ENCODE measurements around the gene CATSPERE.

The CATSPERE gene

GRCh38 chr1:244451951-244452795, 8.9 kb upstream of the CATSPERE start:
- DNase-seq (ENCODE audit: low spot score) = peak; percentile 95
- TF ChIP-seq, protein P1, sequence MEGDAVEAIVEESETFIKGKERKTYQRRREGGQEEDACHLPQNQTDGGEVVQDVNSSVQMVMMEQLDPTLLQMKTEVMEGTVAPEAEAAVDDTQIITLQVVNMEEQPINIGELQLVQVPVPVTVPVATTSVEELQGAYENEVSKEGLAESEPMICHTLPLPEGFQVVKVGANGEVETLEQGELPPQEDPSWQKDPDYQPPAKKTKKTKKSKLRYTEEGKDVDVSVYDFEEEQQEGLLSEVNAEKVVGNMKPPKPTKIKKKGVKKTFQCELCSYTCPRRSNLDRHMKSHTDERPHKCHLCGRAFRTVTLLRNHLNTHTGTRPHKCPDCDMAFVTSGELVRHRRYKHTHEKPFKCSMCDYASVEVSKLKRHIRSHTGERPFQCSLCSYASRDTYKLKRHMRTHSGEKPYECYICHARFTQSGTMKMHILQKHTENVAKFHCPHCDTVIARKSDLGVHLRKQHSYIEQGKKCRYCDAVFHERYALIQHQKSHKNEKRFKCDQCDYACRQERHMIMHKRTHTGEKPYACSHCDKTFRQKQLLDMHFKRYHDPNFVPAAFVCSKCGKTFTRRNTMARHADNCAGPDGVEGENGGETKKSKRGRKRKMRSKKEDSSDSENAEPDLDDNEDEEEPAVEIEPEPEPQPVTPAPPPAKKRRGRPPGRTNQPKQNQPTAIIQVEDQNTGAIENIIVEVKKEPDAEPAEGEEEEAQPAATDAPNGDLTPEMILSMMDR (conservative IDR thresholded peaks at IDR 0.05; ENCODE audit: low read depth) = peak; percentile 77
- H3K27ac ChIP-seq = peak overlapping the region; percentile 96
- ChIA-PET CTCF (interaction anchor here (0.6 to 0.7 kb wide), 3 partner anchors 16 to 753 kb away, joined by 3 to 6 read pairs (median 4); no protein-coding TSS in a partner anchor), POLR2A (ENCODE audit: low non-redundant PET) (no interaction called here)

GRCh38 chr1:244454412-244454811, 6.7 kb upstream of the CATSPERE start:
- TF ChIP-seq, protein P1 (conservative IDR thresholded peaks at IDR 0.05; ENCODE audit: low read depth) = no peak
- no peak overlapping the region for H3K27ac ChIP-seq
- no peak for DNase-seq (ENCODE audit: low spot score)
- ChIA-PET CTCF (no interaction called here), POLR2A (ENCODE audit: low non-redundant PET) (no interaction called here)

DNA sequence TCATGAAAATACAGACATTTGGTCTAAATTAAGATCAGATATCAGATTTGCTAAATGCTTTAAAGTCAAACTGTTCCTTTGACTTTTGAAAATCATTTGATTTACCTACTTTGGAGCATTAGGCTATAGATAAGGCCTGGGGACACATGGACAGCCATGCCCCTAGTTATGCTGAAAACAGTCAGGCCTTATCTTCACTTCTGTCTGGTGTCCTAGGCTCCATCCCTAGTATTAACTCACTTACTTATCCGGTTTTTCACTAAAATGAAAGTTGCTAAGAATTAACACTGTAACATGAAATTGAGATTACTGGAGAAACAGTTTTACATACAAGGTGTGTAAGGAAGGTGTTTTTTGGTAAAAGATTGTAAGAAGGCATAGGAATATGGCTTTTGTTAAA, 4.5 kb upstream of the CATSPERE start:
- POLR2A ChIA-PET (ENCODE audit: low non-redundant PET) = no interaction called here
- TF ChIP-seq, protein P1 (conservative IDR thresholded peaks at IDR 0.05; ENCODE audit: low read depth) = no peak
- DNase-seq (ENCODE audit: low spot score) = no peak
- H3K27ac ChIP-seq = no peak overlapping the region
- CTCF ChIA-PET = no interaction called here

- H3K27ac ChIP-seq = no peak overlapping the region
- DNase-seq (ENCODE audit: low spot score) = no peak
- TF ChIP-seq, protein P1 (conservative IDR thresholded peaks at IDR 0.05; ENCODE audit: low read depth) = no peak
- CTCF ChIA-PET = no interaction called here
- POLR2A ChIA-PET (ENCODE audit: low non-redundant PET) = no interaction called here
Observed at GRCh38 chr1:244458781-244459180, 2.3 kb upstream of the CATSPERE start.

DNA sequence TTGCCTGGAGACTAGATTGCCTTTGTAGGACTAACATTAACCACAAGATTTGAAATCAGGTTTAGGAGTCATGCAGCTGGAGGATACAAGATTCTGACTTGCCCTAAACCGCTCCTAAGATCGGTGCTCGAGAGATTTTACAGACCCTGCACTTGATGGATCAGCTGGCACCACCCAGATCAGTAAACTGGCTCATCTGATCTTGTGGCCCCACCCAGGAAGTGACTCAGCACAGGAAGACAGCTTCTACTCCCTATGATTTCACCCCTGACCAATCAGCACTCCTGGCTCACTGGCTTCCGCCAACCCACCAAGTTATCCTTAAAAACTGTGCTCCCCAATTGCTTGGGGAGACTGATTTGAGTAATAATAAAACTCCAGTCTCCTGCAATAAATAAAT, 876 bp upstream of the CATSPERE start:
- DNase-seq (ENCODE audit: low spot score) = no peak
- TF ChIP-seq, protein P1 (conservative IDR thresholded peaks at IDR 0.05; ENCODE audit: low read depth) = no peak
- POLR2A ChIA-PET (ENCODE audit: low non-redundant PET) = no interaction called here
- peak overlapping the region; percentile 73 for H3K27ac ChIP-seq
- CTCF ChIA-PET = no interaction called here

DNA sequence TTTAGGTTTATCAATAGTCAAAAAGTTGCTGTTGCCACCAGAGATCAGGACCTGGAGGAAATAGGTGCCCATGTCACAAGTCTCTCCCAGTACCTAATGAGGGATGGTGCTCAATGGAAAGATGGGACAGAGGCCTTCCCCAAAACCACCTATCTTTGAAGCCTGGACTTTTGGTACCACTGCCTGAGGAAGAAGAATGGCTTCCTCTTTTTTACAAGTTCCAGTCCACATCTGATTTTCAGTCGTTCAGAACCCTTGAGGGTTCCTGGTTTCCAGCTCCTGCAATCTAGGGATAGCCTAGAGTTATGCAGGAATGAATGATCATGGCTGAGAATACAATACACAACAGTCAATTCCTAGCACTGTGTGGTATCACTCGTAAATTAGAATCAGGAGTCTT, 5.7 kb downstream of the CATSPERE start:
- TF ChIP-seq, protein P1 (conservative IDR thresholded peaks at IDR 0.05; ENCODE audit: low read depth) = no peak
- no peak for DNase-seq (ENCODE audit: low spot score)
- no peak overlapping the region for H3K27ac ChIP-seq
- ChIA-PET POLR2A (ENCODE audit: low non-redundant PET) (no interaction called here), CTCF (no interaction called here)

All from RWPE1 (cell line).